HepG2 (cell line): ENCODE results near the gene TMEM132D. TPM values are rescaled to one million over a fixed set of nuclear protein-coding genes. Genes with fewer than 3 reads are reported as not detected.

ENCODE experiments used
- ATAC-seq: fragments of 200-7000 bp; cut with Tn5 transposase; 3 replicates; pipeline ENCODE4 v1.9.1; 2020; ENCODE audit warnings: mild to moderate bottlenecking, moderate library complexity
- BruUV-seq: library from RNA; stranded (reverse); fragments of 400-500 nt; replicated peaks from 2 replicates; lab custom pipeline; 2021; lab: Mats Ljungman, UMichigan
- CTCF ChIA-PET: fragments of 300-600 bp; formaldehyde crosslinking; extraction: SDS; loops from one replicate; lab custom pipeline; 2021; ENCODE audit warnings: low total read pairs, inconsistent platforms, low intra/inter-chr PET ratio; lab: Yijun Ruan, JAX
- POLR2A ChIA-PET: fragments of 350-600 bp; sonication (Branson Sonifier 250); formaldehyde crosslinking; loops from one replicate; lab custom pipeline; 2020; ENCODE audit warnings: antibody characterized with exemption, inconsistent platforms; lab: Yijun Ruan, JAX
- DNase-seq: peaks from one replicate; pipeline ENCODE4 v3.0.0-alpha.2; 2015; ENCODE audit warnings: low spot score
- FAIRE-seq: peaks from 3 replicates; lab custom pipeline; 2011; peaks lifted over from hg19 to GRCh38; lab: Jason Lieb, UNC
- H2AFZ ChIP-seq: one replicate; pipeline ENCODE4 v1.6.1; 2011; ENCODE audit warnings: low read length, inconsistent platforms
- H3K27ac ChIP-seq: fragments of 300-600 bp; 3 replicates; pipeline ENCODE4 v1.8.0; 2011; ENCODE audit warnings: mixed run types, mild to moderate bottlenecking, mixed read lengths, low read length, inconsistent platforms; ENCODE audit not compliant: insufficient read depth; ENCODE audit errors: extremely low read length
- H3K27me3 ChIP-seq, 2 experiments: fragments of 200-600 bp in 1 of 2; 2 replicates in 1 of 2; 3 replicates in 1 of 2; pipeline versions ENCODE4 v1.6.0 to v1.8.0; 2011; ENCODE audit warnings: low read length in 2 of 2, mild to moderate bottlenecking in 2 of 2, moderate library complexity in 2 of 2, inconsistent platforms in 1 of 2; ENCODE audit not compliant: insufficient read depth in 2 of 2, control insufficient read depth in 1 of 2
- H3K36me3 ChIP-seq, 2 experiments: fragments of 200-600 bp in 1 of 2; replicated peaks in 1 of 2; 2 replicates in 1 of 2; 3 replicates in 1 of 2; pipeline versions ENCODE4 v1.5.1 to v1.8.0; 2011; ENCODE audit warnings: low read length in 2 of 2, inconsistent platforms in 1 of 2; ENCODE audit not compliant: insufficient read depth in 2 of 2, control insufficient read depth in 1 of 2
- H3K4me1 ChIP-seq: 2 replicates; pipeline ENCODE4 v1.5.1; 2012; ENCODE audit warnings: low read length, inconsistent platforms; ENCODE audit not compliant: insufficient read depth
- H3K4me2 ChIP-seq: 2 replicates; pipeline ENCODE4 v1.6.0; 2011; ENCODE audit warnings: low read depth, low read length, inconsistent platforms
- H3K4me3 ChIP-seq, 3 experiments: fragments of 200-600 bp in 1 of 3; sonication (generic), shearing (Covaris generic) in 1 of 3; replicated peaks in 1 of 3; 2 replicates each; pipeline ENCODE4 v1.5.1; 2011 to 2016; ENCODE audit warnings: low read length in 3 of 3, inconsistent platforms in 2 of 3, low read depth in 2 of 3, mild to moderate bottlenecking in 2 of 3, control low read depth in 1 of 3, mixed read lengths in 1 of 3; ENCODE audit not compliant: insufficient read depth in 1 of 3
- H3K79me2 ChIP-seq: one replicate; pipeline ENCODE4 v1.6.1; 2011; ENCODE audit warnings: low read length, inconsistent platforms; ENCODE audit not compliant: insufficient read depth
- H3K9ac ChIP-seq: 2 replicates; pipeline ENCODE4 v1.6.0; 2011; ENCODE audit warnings: mild to moderate bottlenecking, low read depth, low read length, inconsistent platforms; ENCODE audit not compliant: insufficient read depth
- H3K9me3 ChIP-seq: 2 replicates; pipeline ENCODE4 v1.5.1; 2012; ENCODE audit warnings: mild to moderate bottlenecking, low read length
- H4K20me1 ChIP-seq: 2 replicates; pipeline ENCODE4 v1.6.0; 2011; ENCODE audit warnings: inconsistent platforms, mild to moderate bottlenecking, low read length, moderate library complexity; ENCODE audit not compliant: insufficient read depth
- ARHGAP35 ChIP-seq: sonication (generic); formaldehyde crosslinking; IDR thresholded peaks from 2 replicates; pipeline ENCODE4 v1.9.0; 2022; ENCODE audit warnings: mild to moderate bottlenecking, inconsistent platforms, moderate library complexity, missing genetic modification reagents, borderline replicate concordance
- ELF1 ChIP-seq: sonication (generic); formaldehyde crosslinking; IDR thresholded peaks from 2 replicates; pipeline ENCODE4 v1.4.0; 2020; ENCODE audit warnings: missing genetic modification reagents
- FLYWCH1 ChIP-seq: sonication (generic); formaldehyde crosslinking; IDR thresholded peaks from 2 replicates; pipeline ENCODE4 v1.8.1; 2023; ENCODE audit warnings: mild to moderate bottlenecking, missing genetic modification reagents
- GABPA ChIP-seq, 2 experiments: IDR thresholded peaks; 2 replicates each; pipeline ENCODE4 v1.6.1; 2011 to 2016; ENCODE audit warnings: low read depth in 2 of 2, low read length in 1 of 2, missing biosample characterization in 1 of 2, missing genetic modification characterization in 1 of 2
- GFI1 ChIP-seq: sonication (generic); formaldehyde crosslinking; IDR thresholded peaks from 2 replicates; pipeline ENCODE4 v1.5.0; 2020; ENCODE audit warnings: missing genetic modification reagents, mild to moderate bottlenecking, borderline replicate concordance
- TAF15 ChIP-seq: fragments of 200-400 bp; formaldehyde crosslinking; IDR thresholded peaks from one replicate; pipeline ENCODE4 v1.6.1; 2018; ENCODE audit warnings: mild to moderate bottlenecking, low read depth, low read length; ENCODE audit not compliant: poor library complexity, severe bottlenecking
- TBL1XR1 ChIP-seq: fragments of 150-350 bp; IDR thresholded peaks from 2 replicates; pipeline ENCODE4 v1.6.1; 2014; ENCODE audit warnings: borderline replicate concordance, low read length; ENCODE audit not compliant: partially characterized antibody
- ZBTB20 ChIP-seq: sonication (generic); formaldehyde crosslinking; IDR thresholded peaks from 2 replicates; pipeline ENCODE4 v1.8.1; 2023; ENCODE audit warnings: missing genetic modification reagents, low read depth, mild to moderate bottlenecking, borderline replicate concordance
- ZBTB42 ChIP-seq: sonication (generic); formaldehyde crosslinking; IDR thresholded peaks from 2 replicates; pipeline ENCODE4 v1.5.0; 2020; ENCODE audit warnings: mild to moderate bottlenecking, missing genetic modification reagents
- ZFP41 ChIP-seq: sonication (generic); formaldehyde crosslinking; IDR thresholded peaks from 2 replicates; pipeline ENCODE4 v1.4.0; 2020; ENCODE audit warnings: mild to moderate bottlenecking, missing genetic modification reagents, borderline replicate concordance
- ZNF737 ChIP-seq: sonication (generic); formaldehyde crosslinking; IDR thresholded peaks from 2 replicates; pipeline ENCODE4 v1.5.0; 2020; ENCODE audit warnings: missing genetic modification reagents, mild to moderate bottlenecking, borderline replicate concordance
- ZNF792 ChIP-seq: IDR thresholded peaks from 2 replicates; pipeline ENCODE4 v1.6.1; 2016
- ZNF891 ChIP-seq: sonication (generic); formaldehyde crosslinking; IDR thresholded peaks from 2 replicates; pipeline ENCODE4 v1.5.0; 2020; ENCODE audit warnings: mild to moderate bottlenecking, missing genetic modification reagents
- WGBS: methylation state at CpG from one replicate; pipeline ENCODE4 v1.1.6; 2017; ENCODE audit warnings: low lambda C conversion rate; 5-methylcytosine and 5-hydroxymethylcytosine counted together
- in situ Hi-C: cut with HindIII; loops from 2 replicates; pipeline ENCODE4 v1.10.0; 2017; ENCODE audit warnings: low pct_unique_long_range_greater_than_20kb; ENCODE audit not compliant: extremely low pct_ligation_motif_present
- intact Hi-C: fragments of 100-400 bp; cut with micrococcal nuclease; formaldehyde crosslinking; loops from one replicate; pipeline ENCODE4 v1.10.0; 2022; ENCODE audit not compliant: unreplicated experiment
- polyA plus RNA-seq, 8 experiments: library from polyadenylated mRNA; depleted of rRNA in 3 of 8; stranded (reverse) in 7 of 8; unstranded in 1 of 8; fragments of >200 nt; fragmentation: Illumina TruSeq in 4 of 8; extraction: Trizol in 4 of 8; gene quantifications; 2 replicates each; pipeline versions ENCODE4 v1.2.1 to v1.2.3, GENCODE V29; 2011 to 2016; ENCODE audit warnings: low read depth in 4 of 8, missing spikeins in 1 of 8, mixed read lengths in 1 of 8; ENCODE audit not compliant: insufficient read depth in 1 of 8
- total RNA-seq, 5 experiments: library from RNA; depleted of rRNA; stranded (reverse); fragments of >200 nt; fragmentation: Illumina TruSeq; extraction: Trizol; gene quantifications; 2 replicates each; pipeline ENCODE4 v1.2.3, GENCODE V29; 2016; ENCODE audit warnings: low read depth in 1 of 5
- TF ChIP-seq, protein P1 (sequence below): sonication (generic); formaldehyde crosslinking; IDR thresholded peaks from 2 replicates; pipeline ENCODE4 v1.5.0; 2020; ENCODE audit warnings: missing genetic modification reagents, mild to moderate bottlenecking, borderline replicate concordance
- TF ChIP-seq, protein P2 (sequence below): sonication (generic); formaldehyde crosslinking; IDR thresholded peaks from 2 replicates; pipeline ENCODE4 v1.8.0; 2022; ENCODE audit warnings: mild to moderate bottlenecking, missing genetic modification reagents, borderline replicate concordance
- TF ChIP-seq, protein P3 (sequence below): sonication (generic); IDR thresholded peaks from 2 replicates; pipeline ENCODE4 v1.6.1; 2016; ENCODE audit warnings: low read depth, borderline replicate concordance

The TMEM132D gene
- total and polyA plus RNA-seq, 2 of the 13 experiments (the other 11 are each of a cell fraction or from before 2014, with no cell fraction given), result not detected

DNA sequence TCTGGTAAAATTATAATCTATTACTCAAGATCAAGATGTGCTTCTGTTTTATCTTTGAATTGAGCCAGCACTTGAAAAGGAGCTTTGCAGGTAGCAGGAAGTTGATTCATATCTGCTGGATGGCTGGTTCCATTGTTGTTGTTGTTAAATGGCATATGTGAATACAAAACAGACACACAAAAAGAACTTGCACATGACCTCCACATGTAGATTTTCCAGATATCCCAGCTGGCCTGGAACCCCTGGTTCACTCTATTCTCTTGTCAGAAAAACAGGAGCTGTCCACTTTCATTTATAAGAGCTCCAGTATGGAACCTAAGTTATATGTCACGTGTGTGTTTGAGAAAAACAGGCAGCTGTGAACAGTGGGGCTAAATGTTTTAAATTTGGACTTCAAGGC lies 273.9 kb downstream of the TMEM132D start:
- Histone ChIP-seq H3K9me3 (no peaks in the 10 kb centered on the region), H3K9ac (no peak overlapping the region), H3K27ac (no peak overlapping the region), H3K4me2 (no peak overlapping the region), H3K27me3 (no peaks in the 10 kb centered on the region), H3K36me3 (no peaks in the 10 kb centered on the region), H4K20me1 (no peaks in the 10 kb centered on the region), H3K4me1 (no peaks in the 10 kb centered on the region), H3K4me3 (no peak overlapping the region), H2AFZ (no peak overlapping the region), H3K79me2 (no peaks in the 10 kb centered on the region)
- intact Hi-C loops, result no loop called here
- CTCF ChIA-PET, result no interaction called here
- DNase-seq (no peak), FAIRE-seq (no peak), ATAC-seq (no peak)
- in situ Hi-C loops, result no loop called here
- POLR2A ChIA-PET, result no interaction called here
- no TSS peak for BruUV-seq
- TF ChIP-seq ZBTB20 (CRISPR knock-in tag) (no peak), TAF15 (no peak), GABPA (IDR thresholded peaks at IDR 0.05; ENCODE audit: low read depth, low read length) (no peak), GABPA (CRISPR knock-in tag; IDR thresholded peaks at IDR 0.05; ENCODE audit: low read depth) (no peak), TBL1XR1 (no peak), ZNF737 (CRISPR knock-in tag) (no peak), ZNF792 (CRISPR knock-in tag) (no peak), FLYWCH1 (CRISPR knock-in tag) (no peak), ZBTB42 (CRISPR knock-in tag) (no peak), GFI1 (CRISPR knock-in tag) (no peak), ZNF891 (CRISPR knock-in tag) (no peak), ZFP41 (CRISPR knock-in tag) (no peak), ELF1 (CRISPR knock-in tag) (no peak), ARHGAP35 (CRISPR knock-in tag) (no peak)
- TF ChIP-seq, protein P1, sequence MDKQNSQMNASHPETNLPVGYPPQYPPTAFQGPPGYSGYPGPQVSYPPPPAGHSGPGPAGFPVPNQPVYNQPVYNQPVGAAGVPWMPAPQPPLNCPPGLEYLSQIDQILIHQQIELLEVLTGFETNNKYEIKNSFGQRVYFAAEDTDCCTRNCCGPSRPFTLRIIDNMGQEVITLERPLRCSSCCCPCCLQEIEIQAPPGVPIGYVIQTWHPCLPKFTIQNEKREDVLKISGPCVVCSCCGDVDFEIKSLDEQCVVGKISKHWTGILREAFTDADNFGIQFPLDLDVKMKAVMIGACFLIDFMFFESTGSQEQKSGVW, result no peak
- TF ChIP-seq, protein P2, sequence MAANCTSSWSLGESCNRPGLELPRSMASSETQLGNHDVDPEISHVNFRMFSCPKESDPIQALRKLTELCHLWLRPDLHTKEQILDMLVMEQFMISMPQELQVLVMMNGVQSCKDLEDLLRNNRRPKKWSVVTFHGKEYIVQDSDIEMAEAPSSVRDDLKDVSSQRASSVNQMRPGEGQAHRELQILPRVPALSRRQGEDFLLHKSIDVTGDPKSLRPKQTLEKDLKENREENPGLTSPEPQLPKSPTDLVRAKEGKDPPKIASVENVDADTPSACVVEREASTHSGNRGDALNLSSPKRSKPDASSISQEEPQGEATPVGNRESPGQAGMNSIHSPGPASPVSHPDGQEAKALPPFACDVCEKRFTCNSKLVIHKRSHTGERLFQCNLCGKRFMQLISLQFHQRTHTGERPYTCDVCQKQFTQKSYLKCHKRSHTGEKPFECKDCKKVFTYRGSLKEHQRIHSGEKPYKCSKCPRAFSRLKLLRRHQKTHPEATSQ (CRISPR knock-in tag), result no peak
- TF ChIP-seq, protein P3, sequence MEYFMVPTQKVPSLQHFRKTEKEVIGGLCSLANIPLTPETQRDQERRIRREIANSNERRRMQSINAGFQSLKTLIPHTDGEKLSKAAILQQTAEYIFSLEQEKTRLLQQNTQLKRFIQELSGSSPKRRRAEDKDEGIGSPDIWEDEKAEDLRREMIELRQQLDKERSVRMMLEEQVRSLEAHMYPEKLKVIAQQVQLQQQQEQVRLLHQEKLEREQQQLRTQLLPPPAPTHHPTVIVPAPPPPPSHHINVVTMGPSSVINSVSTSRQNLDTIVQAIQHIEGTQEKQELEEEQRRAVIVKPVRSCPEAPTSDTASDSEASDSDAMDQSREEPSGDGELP, result no peak
- WGBS, result 0% methylated on average over 1 of the region's 1 CpG
